Nephron progenitor cell (in vitro differentiated cells): ENCODE data around the gene IL16.

Experiments
- DNase-seq: peaks from one replicate; pipeline ENCODE4 v3.0.0; 2021
- H3K27ac Mint-ChIP-seq: 2 replicates; pipeline ENCODE4 v1.8.0; 2021; ENCODE audit warnings: mild to moderate bottlenecking, moderate library complexity, mixed read lengths
- H3K27me3 Mint-ChIP-seq: 2 replicates; pipeline ENCODE4 v1.8.0; 2021; ENCODE audit warnings: mild to moderate bottlenecking, low read depth, mixed read lengths; ENCODE audit not compliant: poor library complexity
- H3K36me3 Mint-ChIP-seq: 2 replicates; pipeline ENCODE4 v1.8.0; 2021; ENCODE audit warnings: low read depth, mixed read lengths
- H3K4me1 Mint-ChIP-seq: 2 replicates; pipeline ENCODE4 v1.8.0; 2021; ENCODE audit warnings: mixed read lengths
- H3K4me3 Mint-ChIP-seq: 2 replicates; pipeline ENCODE4 v1.8.0; 2021; ENCODE audit warnings: mild to moderate bottlenecking, moderate library complexity, mixed read lengths
- H3K9me3 Mint-ChIP-seq: 2 replicates; pipeline ENCODE4 v1.8.0; 2021; ENCODE audit warnings: mild to moderate bottlenecking, moderate library complexity, mixed read lengths
- CTCF ChIP-seq: fragments of 200-600 bp; sonication (generic); IDR thresholded peaks from 2 replicates; pipeline ENCODE4 v1.5.0; 2021; ENCODE audit warnings: antibody characterized with exemption

The IL16 gene

GRCh38 chr15:81295486-81296121 lies 98.9 kb downstream of the IL16 start:
- Mint-ChIP-seq H3K27me3 (peaks cover 16% of the 10 kb centered on the region), H3K27ac (no peak overlapping the region), H3K36me3 (no peaks in the 10 kb centered on the region), H3K4me3 (no peak overlapping the region), H3K4me1 (peaks cover 17% of the 10 kb centered on the region), H3K9me3 (no peaks in the 10 kb centered on the region)
- TF ChIP-seq CTCF = no peak
- DNase-seq = no peak

GRCh38 chr15:81296186-81296585 lies 99.5 kb downstream of the IL16 start:
- TF ChIP-seq CTCF = no peak
- no peak overlapping the region for H3K4me3 Mint-ChIP-seq
- no peak overlapping the region for H3K27ac Mint-ChIP-seq
- H3K36me3 Mint-ChIP-seq = no peaks in the 10 kb centered on the region
- H3K4me1 Mint-ChIP-seq = peaks cover 17% of the 10 kb centered on the region
- no peaks in the 10 kb centered on the region for H3K9me3 Mint-ChIP-seq
- DNase-seq = no peak
- peaks cover 19% of the 10 kb centered on the region for H3K27me3 Mint-ChIP-seq

DNA sequence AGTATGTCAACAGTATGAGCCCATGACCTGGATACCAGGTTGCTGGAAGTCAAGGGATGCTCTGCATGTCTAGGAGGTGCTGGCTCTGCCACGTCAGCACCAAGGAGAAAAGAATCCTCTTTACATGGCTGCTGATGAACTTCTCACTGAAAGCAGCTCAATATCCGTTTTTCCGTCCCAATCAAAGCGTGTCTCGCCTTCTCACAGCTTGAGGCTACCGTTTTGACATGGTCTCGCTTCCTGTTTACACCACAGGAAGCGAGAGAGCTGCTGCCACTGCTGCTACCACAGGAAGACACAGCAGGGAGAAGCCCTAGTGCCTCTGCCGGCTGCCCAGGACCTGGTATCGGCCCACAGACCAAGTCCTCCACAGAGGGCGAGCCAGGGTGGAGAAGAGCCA lies 100.0 kb downstream of the IL16 start:
- peaks cover 17% of the 10 kb centered on the region for H3K4me1 Mint-ChIP-seq
- peaks cover 20% of the 10 kb centered on the region for H3K27me3 Mint-ChIP-seq
- no peak for TF ChIP-seq CTCF
- no peaks in the 10 kb centered on the region for H3K9me3 Mint-ChIP-seq
- H3K36me3 Mint-ChIP-seq = no peaks in the 10 kb centered on the region
- DNase-seq = no peak
- no peak overlapping the region for H3K27ac Mint-ChIP-seq
- no peak overlapping the region for H3K4me3 Mint-ChIP-seq

DNA sequence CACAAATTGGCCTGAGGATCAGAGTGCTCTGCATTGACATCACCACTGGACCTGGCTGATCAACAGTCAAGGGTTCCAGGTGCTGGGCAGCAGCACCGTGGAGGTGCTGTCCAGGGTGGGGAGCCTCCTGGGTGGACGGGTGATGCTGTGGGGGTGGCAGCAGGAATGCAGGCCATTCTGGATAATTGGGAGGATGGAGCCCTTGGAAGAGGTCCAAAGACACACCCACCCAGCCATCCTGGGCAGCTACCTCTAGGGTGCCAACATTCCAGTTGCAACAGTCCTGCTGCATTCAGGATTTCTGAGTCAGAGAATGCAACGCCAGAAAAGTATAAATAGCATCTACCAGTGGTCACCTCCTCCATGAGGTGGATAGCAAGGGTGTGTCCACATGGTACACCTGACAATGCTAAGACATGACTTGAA lies 100.5 kb downstream of the IL16 start:
- H3K36me3 Mint-ChIP-seq = no peaks in the 10 kb centered on the region
- peaks cover 20% of the 10 kb centered on the region for H3K27me3 Mint-ChIP-seq
- H3K27ac Mint-ChIP-seq = no peak overlapping the region
- no peak for DNase-seq
- H3K9me3 Mint-ChIP-seq = no peaks in the 10 kb centered on the region
- no peak overlapping the region for H3K4me3 Mint-ChIP-seq
- peaks cover 22% of the 10 kb centered on the region for H3K4me1 Mint-ChIP-seq
- TF ChIP-seq CTCF = no peak

DNA sequence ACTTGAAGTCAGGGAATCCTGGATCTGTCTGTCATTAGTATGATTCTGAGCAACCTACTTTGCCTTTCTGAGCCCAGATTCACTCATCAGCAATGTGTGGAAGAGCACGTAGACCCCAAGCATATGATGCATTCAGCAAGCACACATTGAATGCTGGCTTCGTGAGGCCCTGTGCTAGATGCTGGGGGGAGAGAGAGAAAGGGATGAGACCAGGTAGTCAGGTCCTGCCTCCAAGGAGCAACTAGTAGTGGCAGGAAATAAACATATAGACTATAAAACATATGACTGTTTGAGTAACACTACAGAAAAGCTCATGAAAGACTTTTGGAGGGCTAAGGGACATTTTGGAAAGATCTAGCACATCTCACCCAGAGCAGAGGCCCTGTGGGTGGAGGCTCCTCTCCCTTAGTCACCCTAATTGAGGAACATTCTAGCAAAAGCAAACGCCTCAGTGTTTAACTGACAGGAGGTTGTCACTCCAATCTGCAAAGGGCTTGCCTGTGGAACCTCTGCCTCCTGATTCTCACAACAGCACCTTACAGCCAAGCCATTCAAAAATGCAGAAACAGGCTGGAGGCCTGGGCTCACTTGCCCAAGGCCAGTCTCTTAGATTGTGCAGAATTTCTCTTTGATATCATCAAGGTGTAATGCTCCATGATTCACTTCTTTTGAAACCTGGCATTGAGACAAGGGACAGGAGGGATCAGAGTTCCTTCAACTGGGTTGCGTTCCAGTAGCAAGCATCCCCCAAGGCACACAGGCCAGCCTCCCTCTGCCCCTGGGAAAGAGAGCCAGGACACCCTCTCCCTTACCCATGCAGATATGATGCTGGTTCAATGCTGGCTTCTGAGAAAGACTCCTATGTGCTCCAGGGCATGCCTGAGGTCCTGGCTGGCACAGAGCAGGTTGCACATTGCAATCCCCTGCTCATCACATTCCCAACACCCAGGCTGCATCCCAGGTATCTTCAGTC lies 101.2 kb downstream of the IL16 start:
- Mint-ChIP-seq H3K27me3 (peaks cover 19% of the 10 kb centered on the region), H3K9me3 (no peaks in the 10 kb centered on the region), H3K36me3 (no peaks in the 10 kb centered on the region), H3K4me1 (peaks cover 29% of the 10 kb centered on the region), H3K4me3 (no peak overlapping the region), H3K27ac (no peak overlapping the region)
- no peak for TF ChIP-seq CTCF
- DNase-seq = no peak
